Measurements from ENCODE around the gene GPR33. TPM values are rescaled to one million over a fixed set of nuclear protein-coding genes. Genes with fewer than 3 reads are reported as not detected.
A peak's percentile ranks its signal among the peaks of the same experiment; 100 is the strongest.

Gene GPR33, protein sequence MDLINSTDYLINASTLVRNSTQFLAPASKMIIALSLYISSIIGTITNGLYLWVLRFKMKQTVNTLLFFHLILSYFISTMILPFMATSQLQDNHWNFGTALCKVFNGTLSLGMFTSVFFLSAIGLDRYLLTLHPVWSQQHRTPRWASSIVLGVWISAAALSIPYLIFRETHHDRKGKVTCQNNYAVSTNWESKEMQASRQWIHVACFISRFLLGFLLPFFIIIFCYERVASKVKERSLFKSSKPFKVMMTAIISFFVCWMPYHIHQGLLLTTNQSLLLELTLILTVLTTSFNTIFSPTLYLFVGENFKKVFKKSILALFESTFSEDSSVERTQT
- polyA plus RNA-seq (2011; rRNA removed) (not detected in 2 replicates), polyA plus RNA-seq (2017; fragmentation: RNase III; extraction: RNeasy Plus Mini Kit Qiagen cat#74134 plus additional on column Dnase treatment) (not detected in 3 replicates), polyA minus RNA-seq (2011; rRNA and poly(A)+ RNA removed) (not detected in 2 replicates)
- polyA plus RNA-seq (2012; cell fraction: cytosol; rRNA removed), result not detected in 2 replicates
- polyA plus RNA-seq (2012; cell fraction: nucleus; rRNA removed), result not detected in 2 replicates

DNA sequence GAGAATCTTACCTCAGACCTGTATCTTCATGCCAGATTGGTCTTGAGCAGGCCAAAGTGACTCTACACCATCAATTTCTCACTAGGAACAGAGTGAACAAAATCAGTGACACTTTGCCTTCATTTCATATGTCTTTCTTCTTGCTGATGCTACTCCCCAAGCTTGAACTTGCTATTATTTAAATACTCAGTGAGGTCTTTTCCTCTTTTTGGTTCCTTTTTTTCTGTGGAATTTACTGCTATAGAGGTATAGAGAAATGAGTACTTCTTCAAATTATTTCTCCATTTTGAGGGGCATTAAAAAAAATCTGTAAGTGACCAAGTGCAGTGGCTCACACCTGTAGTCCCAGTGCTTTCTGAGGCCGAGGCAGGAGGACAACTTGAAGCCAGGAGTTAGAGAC lies at the start of gene GPR33:
Gene GPR33, minus strand, starts transcription at position 154 of the 400 bp plus-strand sequence. CDS start 4,074 bp downstream, outside the sequence.
- FAIRE-seq (no peak), DNase-seq (ENCODE audit: low read depth in 1 of 2, low spot score in 1 of 2) (no peak), ATAC-seq (no peak)
- ChIA-PET POLR2A (no interaction called here), CTCF (interaction anchor here (1.2 to 1.3 kb wide), 2 partner anchors 31 to 1007 kb away, joined by 3 read pairs; partner anchors contain the start of gene DTD2)
- 50% methylated on average over 1 of the region's 1 CpG for WGBS (ENCODE audit: missing lambda C conversion rate)
- Histone ChIP-seq H3K4me3 (no peak within 1 kb of the TSS), H3K27ac (no peak within 1 kb of the TSS), H3K4me1 (no peaks in the 10 kb centered on the region), H3K9me3 (no peaks in the 10 kb centered on the region), H3K4me2 (no peak within 1 kb of the TSS)
- TF ChIP-seq FOXS1 (CRISPR knock-in tag; IDR thresholded peaks at IDR 0.05), result no peak
- no peak for TF ChIP-seq ZNF302 (CRISPR knock-in tag; IDR thresholded peaks at IDR 0.05)
- TF ChIP-seq, protein P1, sequence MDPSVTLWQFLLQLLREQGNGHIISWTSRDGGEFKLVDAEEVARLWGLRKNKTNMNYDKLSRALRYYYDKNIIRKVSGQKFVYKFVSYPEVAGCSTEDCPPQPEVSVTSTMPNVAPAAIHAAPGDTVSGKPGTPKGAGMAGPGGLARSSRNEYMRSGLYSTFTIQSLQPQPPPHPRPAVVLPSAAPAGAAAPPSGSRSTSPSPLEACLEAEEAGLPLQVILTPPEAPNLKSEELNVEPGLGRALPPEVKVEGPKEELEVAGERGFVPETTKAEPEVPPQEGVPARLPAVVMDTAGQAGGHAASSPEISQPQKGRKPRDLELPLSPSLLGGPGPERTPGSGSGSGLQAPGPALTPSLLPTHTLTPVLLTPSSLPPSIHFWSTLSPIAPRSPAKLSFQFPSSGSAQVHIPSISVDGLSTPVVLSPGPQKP (IDR thresholded peaks at IDR 0.05; ENCODE audit: low read depth, low read length), result no peak
- TF ChIP-seq SMC3 (IDR thresholded peaks at IDR 0.05), result no peak
- no peak for TF ChIP-seq MYC (IDR thresholded peaks at IDR 0.05; ENCODE audit: borderline replicate concordance, low read length)
- TF ChIP-seq, protein P2, sequence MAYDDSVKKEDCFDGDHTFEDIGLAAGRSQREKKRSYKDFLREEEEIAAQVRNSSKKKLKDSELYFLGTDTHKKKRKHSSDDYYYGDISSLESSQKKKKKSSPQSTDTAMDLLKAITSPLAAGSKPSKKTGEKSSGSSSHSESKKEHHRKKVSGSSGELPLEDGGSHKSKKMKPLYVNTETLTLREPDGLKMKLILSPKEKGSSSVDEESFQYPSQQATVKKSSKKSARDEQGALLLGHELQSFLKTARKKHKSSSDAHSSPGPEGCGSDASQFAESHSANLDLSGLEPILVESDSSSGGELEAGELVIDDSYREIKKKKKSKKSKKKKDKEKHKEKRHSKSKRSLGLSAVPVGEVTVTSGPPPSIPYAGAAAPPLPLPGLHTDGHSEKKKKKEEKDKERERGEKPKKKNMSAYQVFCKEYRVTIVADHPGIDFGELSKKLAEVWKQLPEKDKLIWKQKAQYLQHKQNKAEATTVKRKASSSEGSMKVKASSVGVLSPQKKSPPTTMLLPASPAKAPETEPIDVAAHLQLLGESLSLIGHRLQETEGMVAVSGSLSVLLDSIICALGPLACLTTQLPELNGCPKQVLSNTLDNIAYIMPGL (CRISPR knock-in tag; IDR thresholded peaks at IDR 0.05; ENCODE audit: borderline replicate concordance), result no peak
- TF ChIP-seq MAFK (IDR thresholded peaks at IDR 0.05; ENCODE audit: partially characterized antibody), result no peak
- no peak for TF ChIP-seq HOXB5 (CRISPR knock-in tag; IDR thresholded peaks at IDR 0.05)
- no peak for TF ChIP-seq ESRRA (IDR thresholded peaks at IDR 0.05; ENCODE audit: borderline replicate concordance, low read length)

DNA sequence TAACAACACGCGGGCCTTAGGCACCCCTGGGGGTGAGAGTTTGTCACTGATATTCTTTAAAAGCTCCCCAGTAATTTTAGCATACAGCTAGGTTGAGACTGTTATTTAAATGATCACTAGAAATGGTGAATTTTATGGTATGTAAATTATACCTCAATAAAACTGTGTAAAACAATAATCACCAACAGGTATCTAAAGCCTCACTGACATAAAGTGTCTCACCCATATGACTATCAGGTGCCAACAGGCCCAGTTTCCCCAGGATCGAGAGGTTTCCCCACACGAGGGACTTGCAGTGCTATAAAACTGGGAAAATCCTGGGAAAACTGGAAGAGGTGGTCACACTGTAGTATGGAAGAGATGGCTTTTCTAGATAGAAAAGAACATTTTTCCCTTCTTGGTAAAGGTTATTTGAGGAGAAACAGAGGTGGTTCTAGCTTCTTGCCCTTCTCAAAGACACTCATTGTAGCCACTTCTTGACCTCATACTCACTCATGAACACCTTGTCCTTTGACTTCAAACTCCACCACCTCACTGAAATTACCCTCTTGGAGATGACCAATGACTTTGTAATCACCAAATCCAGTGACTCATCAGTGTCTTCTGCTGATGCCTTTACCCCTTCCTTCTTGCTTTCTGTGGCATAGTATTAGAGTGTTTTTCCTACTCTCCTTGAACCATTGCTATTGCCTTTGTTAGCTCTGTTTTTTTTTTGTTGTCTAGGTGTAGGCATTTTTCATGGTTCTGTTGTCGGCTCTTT lies 48.5 kb upstream of the GPR33 start:
- ATAC-seq (no peak), DNase-seq (ENCODE audit: low read depth in 1 of 2, low spot score in 1 of 2) (no peak), FAIRE-seq (no peak)
- no peaks in the 10 kb centered on the region for H3K9me3 ChIP-seq
- no peaks in the 10 kb centered on the region for H3K4me1 ChIP-seq
- 50% methylated on average over 5 of the region's 5 CpGs for WGBS (ENCODE audit: missing lambda C conversion rate)
- no peak overlapping the region for H3K27ac ChIP-seq
- no peak overlapping the region for H3K4me3 ChIP-seq
- H3K4me2 ChIP-seq, result no peak overlapping the region
- no peak for TF ChIP-seq FOSL2 (IDR thresholded peaks at IDR 0.05)
- peak; percentile 29; the same call in 1 of the 2 replicates for TF ChIP-seq FOSL2 (CRISPR knock-in tag; IDR thresholded peaks at IDR 0.05)
- no peak for TF ChIP-seq HOXB5 (CRISPR knock-in tag; IDR thresholded peaks at IDR 0.05)
- POLR2A ChIA-PET, result no interaction called here
- CTCF ChIA-PET, result interaction anchor here (0.6 to 2.1 kb wide), 2 partner anchors 7 to 33 kb away, joined by 3 to 6 read pairs; no protein-coding TSS in a partner anchor

DNA sequence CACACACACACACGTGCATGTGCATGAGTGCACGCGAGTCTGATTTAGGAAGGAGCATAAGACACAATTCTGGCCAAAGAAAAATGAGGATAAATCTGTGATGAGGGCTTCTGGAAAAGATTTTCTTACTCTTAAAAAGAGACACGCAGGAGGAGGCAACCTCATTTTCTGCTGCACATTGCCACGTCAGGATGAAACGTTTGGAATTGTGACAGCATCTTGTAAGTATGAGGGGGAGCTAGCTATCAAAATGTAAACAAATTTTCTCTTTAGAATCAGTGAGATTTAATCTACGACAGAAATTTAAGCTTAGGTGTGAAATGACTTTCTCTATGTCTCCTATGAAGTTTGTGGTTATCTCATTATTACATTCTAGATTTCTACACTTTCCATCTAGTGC lies 42.3 kb upstream of the GPR33 start:
- Histone ChIP-seq H3K27ac (no peak overlapping the region), H3K9me3 (no peaks in the 10 kb centered on the region), H3K4me3 (no peak overlapping the region), H3K4me2 (peak overlapping the region; percentile 25; the same call in 1 of the 3 replicates), H3K4me1 (peaks cover 7% of the 10 kb centered on the region; the same call in 1 of the 3 replicates)
- ChIA-PET POLR2A (no interaction called here), CTCF (no interaction called here)
- FAIRE-seq (no peak), ATAC-seq (no peak), DNase-seq (ENCODE audit: low read depth in 1 of 2, low spot score in 1 of 2) (no peak)
- TF ChIP-seq, protein P3, sequence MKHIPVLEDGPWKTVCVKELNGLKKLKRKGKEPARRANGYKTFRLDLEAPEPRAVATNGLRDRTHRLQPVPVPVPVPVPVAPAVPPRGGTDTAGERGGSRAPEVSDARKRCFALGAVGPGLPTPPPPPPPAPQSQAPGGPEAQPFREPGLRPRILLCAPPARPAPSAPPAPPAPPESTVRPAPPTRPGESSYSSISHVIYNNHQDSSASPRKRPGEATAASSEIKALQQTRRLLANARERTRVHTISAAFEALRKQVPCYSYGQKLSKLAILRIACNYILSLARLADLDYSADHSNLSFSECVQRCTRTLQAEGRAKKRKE (CRISPR knock-in tag; IDR thresholded peaks at IDR 0.05; ENCODE audit: low read depth), result no peak
- TF ChIP-seq, protein P1 (IDR thresholded peaks at IDR 0.05; ENCODE audit: low read depth, low read length), result no peak
- TF ChIP-seq ZC3H11A (IDR thresholded peaks at IDR 0.05) (no peak), NR3C1 (IDR thresholded peaks at IDR 0.05) (no peak)
- 43% methylated on average over 7 of the region's 7 CpGs for WGBS (ENCODE audit: missing lambda C conversion rate)
